H1 (cell line): ENCODE measurements around the gene AGAP1. TPM values are rescaled to one million over a fixed set of nuclear protein-coding genes. Genes with fewer than 3 reads are reported as not detected.

Experiments used
- ASH2L ChIP-seq: fragments of 200-600, 300-600 bp; sonication (generic); IDR thresholded peaks from one replicate; pipeline ENCODE4 v1.7.1; 2017; ENCODE audit warnings: low read length
- FOSL1 ChIP-seq: IDR thresholded peaks from 2 replicates; pipeline ENCODE4 v1.6.1; 2011; ENCODE audit warnings: mild to moderate bottlenecking, low read depth, low read length, moderate library complexity; ENCODE audit not compliant: insufficient read depth
- GTF2F1 ChIP-seq: IDR thresholded peaks from 2 replicates; pipeline ENCODE4 v1.6.1; 2012; ENCODE audit warnings: low read depth, low read length, improper control_type of control experiment, borderline replicate concordance
- HDAC2 ChIP-seq, 2 experiments: fragments of 300-600 bp in 1 of 2; sonication (generic) in 1 of 2; IDR thresholded peaks; 2 replicates each; pipeline ENCODE4 v1.6.1; 2011 to 2012; ENCODE audit warnings: low read depth in 2 of 2, low read length in 2 of 2, mild to moderate bottlenecking in 2 of 2, moderate library complexity in 2 of 2, borderline replicate concordance in 1 of 2, inconsistent platforms in 1 of 2
- KDM5A ChIP-seq: fragments of 200-600 bp; IDR thresholded peaks from 2 replicates; pipeline ENCODE4 v1.7.1; 2012; ENCODE audit warnings: mild to moderate bottlenecking, low read length, inconsistent platforms, mixed read lengths
- RNF2 ChIP-seq: fragments of 200-900, 300-1000 bp; sonication (generic); IDR thresholded peaks from 2 replicates; pipeline ENCODE4 v1.7.1; 2016; ENCODE audit warnings: borderline replicate concordance, low read depth, mild to moderate bottlenecking, antibody characterized with exemption, low read length; ENCODE audit not compliant: poor library complexity, severe bottlenecking; ENCODE audit errors: missing control alignments
- TBP ChIP-seq: IDR thresholded peaks from 2 replicates; pipeline ENCODE4 v1.6.1; 2011; ENCODE audit warnings: low read depth, low read length, improper control_type of control experiment
- TCF12 ChIP-seq: IDR thresholded peaks from 2 replicates; pipeline ENCODE4 v1.6.1; 2011; ENCODE audit warnings: low read depth, mild to moderate bottlenecking, low read length
- ZNF274 ChIP-seq: IDR thresholded peaks from 2 replicates; pipeline ENCODE4 v1.7.0; 2012; ENCODE audit warnings: low read length, borderline replicate concordance; ENCODE audit errors: extremely low read depth
- polyA plus RNA-seq, 7 experiments: library from polyadenylated mRNA; depleted of rRNA in 3 of 7; stranded (reverse) in 5 of 7; unstranded in 2 of 7; fragments of >200 nt in 5 of 7; fragments of 200-250 nt in 2 of 7; gene quantifications; 1 replicate in 5 of 7; 2 replicates in 1 of 7; 4 replicates in 1 of 7; pipeline versions ENCODE4 v1.2.1 to v1.2.3, GENCODE V29; 2011 to 2013; ENCODE audit warnings: missing spikeins in 2 of 7, mixed read lengths in 2 of 7
- total RNA-seq: library from RNA; stranded (reverse); fragmentation: NEBNext Ultra II Directional; extraction: Animal tissue kit (Norgen Biotek cat#: 25700); gene quantifications from 2 replicates; pipeline ENCODE4 v1.2.1, GENCODE V29; 2021

AGAP1 gene
- total and polyA plus RNA-seq, 2 of the 8 experiments (the other 6 are each of a cell fraction or from before 2014, with no cell fraction given): 18.1 to 39.4 TPM

- no peak for TF ChIP-seq GTF2F1
- TF ChIP-seq ZNF274: no peak
- no peak for TF ChIP-seq TCF12
- no peak for TF ChIP-seq KDM5A
- no peak for TF ChIP-seq FOSL1
- TF ChIP-seq TBP: no peak
- no peak for TF ChIP-seq ASH2L
- no peak for TF ChIP-seq RNF2
- TF ChIP-seq HDAC2 (IDR thresholded peaks at IDR 0.05; ENCODE audit: borderline replicate concordance in 1 of 2, low read depth in 2 of 2, low read length in 2 of 2): no peak
These were observed 505.2 kb downstream of the AGAP1 start (continued) for GRCh38 chr2:235999011-235999410.
